HL-60/S4 (cell line): ENCODE results near the gene PNMA8B.

ENCODE experiments used
- in situ Hi-C: fragments of 300-500 bp; cut with MboI; formaldehyde crosslinking; loops from 2 replicates; pipeline ENCODE4 v1.14.3; 2022; ENCODE audit warnings: low sequenced_read_pairs

The PNMA8B gene

GRCh38 chr19:46461537-46461936 lies 34.1 kb downstream of the PNMA8B start:
- in situ Hi-C loops = no loop called here

DNA sequence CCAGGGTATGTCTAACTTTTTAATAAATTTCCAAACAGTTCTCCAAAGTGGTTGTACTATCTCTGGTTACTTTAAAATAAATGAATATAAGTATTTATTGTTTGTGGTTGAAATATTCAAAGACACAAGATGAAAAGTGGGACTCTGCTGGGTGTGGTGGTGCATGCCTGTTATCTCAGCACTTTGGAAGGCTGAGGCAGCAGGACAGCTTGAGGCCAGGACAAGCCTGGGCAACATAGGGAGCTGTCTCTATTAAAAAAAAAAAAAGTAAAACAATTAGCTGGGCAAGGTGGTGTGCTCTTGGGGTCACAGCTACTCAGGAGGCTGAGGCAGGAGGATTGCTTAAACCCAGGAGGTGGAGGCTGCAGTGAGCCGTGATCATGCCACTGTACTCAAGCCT lies 34.7 kb downstream of the PNMA8B start:
- in situ Hi-C loops = no loop called here

DNA sequence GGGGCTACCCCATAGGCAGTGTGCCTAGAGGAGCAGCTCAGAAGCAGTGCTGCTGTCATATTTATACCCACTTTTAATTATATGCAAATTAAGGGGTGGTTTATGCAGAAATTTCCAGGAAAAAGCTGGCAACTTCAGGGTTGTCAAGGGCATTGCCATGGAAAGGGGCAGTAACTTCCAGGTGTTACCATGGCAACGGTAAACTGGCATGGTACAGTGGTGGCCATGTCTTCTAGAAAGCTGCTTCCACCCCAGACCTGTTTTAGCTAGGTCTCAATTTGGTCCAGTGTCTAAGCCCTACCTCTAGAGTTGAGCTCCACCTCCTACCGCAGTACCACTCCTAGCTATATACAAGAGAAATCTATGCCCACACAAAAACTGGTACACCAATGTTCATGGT lies 35.6 kb downstream of the PNMA8B start:
- in situ Hi-C loops = no loop called here

GRCh38 chr19:46456930-46457329 lies 38.7 kb downstream of the PNMA8B start:
- in situ Hi-C loops = no loop called here

GRCh38 chr19:46454244-46454643 lies 41.4 kb downstream of the PNMA8B start:
- in situ Hi-C loops = no loop called here

- in situ Hi-C loops = no loop called here
Measured at GRCh38 chr19:46453661-46454060, 42.0 kb downstream of the PNMA8B start.

- in situ Hi-C loops = no loop called here
Measured at GRCh38 chr19:46452186-46452585, 43.5 kb downstream of the PNMA8B start.

DNA sequence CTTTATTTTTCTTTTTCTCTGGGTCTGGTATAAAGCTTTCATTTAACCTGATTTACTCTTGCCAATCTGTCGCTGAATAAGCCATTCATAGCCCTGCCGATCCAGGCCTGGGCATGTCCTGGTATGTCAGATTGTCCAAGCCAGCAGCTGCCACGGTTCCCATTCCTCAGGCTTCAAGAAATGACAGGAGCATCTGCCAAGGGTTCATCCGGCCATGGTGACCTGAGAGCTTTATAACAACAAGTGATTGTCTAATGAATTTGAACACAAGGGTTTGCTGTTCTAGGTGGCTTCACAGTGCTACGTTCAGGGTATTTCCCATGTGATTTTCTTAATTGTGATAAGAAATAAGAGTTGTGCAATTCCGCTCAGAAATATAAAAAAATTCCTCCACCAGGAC lies 44.3 kb downstream of the PNMA8B start:
- in situ Hi-C loops = no loop called here

GRCh38 chr19:46450737-46451136 lies 44.9 kb downstream of the PNMA8B start:
- in situ Hi-C loops = no loop called here

DNA sequence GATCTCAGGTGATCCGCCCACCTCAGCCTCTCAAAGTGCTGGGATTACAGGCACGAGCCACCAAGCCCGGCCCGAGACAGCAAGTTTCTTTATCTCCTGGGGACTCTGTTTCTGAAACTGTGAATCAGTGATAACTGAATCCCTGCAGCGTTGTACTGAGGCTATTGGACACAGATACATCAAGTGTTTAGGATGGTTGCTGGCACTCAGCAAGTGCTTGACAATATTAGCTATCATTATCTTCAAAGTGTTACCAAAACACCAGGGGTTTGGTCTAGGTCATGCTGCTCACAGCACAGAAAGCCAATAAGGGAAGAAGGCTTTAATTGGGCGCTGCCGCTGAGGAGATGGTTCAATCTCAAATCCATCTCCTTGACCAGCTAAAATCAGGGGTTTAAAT lies 46.4 kb downstream of the PNMA8B start:
- in situ Hi-C loops = no loop called here

- in situ Hi-C loops = no loop called here
Measured at GRCh38 chr19:46448601-46449000, 47.1 kb downstream of the PNMA8B start.

DNA sequence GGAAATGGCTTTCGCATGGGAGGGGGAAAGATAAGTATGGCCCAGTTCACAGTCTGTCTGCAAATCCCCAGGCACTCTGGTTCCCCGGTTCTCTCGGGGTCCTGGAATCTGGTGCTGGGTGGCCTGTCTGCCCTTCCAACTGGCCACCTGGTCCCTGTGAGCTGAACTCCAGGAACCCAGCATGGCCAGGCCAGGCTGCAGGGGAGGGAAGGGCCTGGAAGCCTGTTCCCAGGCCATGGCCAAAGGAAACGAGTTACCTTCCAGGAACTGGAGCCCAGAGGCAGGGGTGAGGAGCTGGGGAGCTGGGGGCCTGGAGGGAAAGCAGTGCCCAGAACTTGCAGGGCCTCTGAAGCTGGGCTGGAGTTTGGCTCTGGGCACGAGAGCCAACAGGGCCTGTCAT lies 47.8 kb downstream of the PNMA8B start:
- in situ Hi-C loops = no loop called here

DNA sequence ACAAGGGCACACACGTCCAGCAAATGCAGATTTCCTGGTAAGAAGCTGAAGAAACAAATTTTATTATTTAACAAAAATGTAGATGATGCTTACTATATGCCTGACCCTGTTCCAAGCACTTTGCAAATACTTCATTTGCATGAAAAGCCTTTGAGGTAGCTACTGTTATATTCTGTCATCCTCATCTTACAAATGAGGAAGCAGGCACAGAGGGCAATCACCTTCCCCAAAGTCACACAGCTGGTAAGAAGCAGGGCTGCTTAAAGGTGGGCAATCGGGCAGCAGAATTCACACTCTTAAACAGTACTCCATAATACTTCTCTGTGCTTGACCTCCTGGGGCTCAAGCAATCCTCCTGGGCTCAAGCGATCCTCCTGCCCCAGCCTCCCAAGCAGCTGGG lies 48.7 kb downstream of the PNMA8B start:
- in situ Hi-C loops = no loop called here

- in situ Hi-C loops = no loop called here
Measured at GRCh38 chr19:46446021-46446420, 49.6 kb downstream of the PNMA8B start.

GRCh38 chr19:46442808-46443450 lies 52.7 kb downstream of the PNMA8B start:
- in situ Hi-C loops = no loop called here

- in situ Hi-C loops = no loop called here
Measured at GRCh38 chr19:46441866-46442265, 53.8 kb downstream of the PNMA8B start.
